HG03521 (cell line): ENCODE results near the gene KNDC1.
"Not testable (repeated sequence)": the region's sequence is repeated elsewhere in the genome, so short reads cannot be mapped to it uniquely, and the experiment has no call there.

Experiments
- ATAC-seq: cut with Tn5 transposase; IDR thresholded peaks from one replicate; pipeline ENCODE4 v1.9.1; 2021; ENCODE audit warnings: mild to moderate bottlenecking, moderate library complexity; ENCODE audit not compliant: unreplicated experiment

Gene KNDC1

DNA sequence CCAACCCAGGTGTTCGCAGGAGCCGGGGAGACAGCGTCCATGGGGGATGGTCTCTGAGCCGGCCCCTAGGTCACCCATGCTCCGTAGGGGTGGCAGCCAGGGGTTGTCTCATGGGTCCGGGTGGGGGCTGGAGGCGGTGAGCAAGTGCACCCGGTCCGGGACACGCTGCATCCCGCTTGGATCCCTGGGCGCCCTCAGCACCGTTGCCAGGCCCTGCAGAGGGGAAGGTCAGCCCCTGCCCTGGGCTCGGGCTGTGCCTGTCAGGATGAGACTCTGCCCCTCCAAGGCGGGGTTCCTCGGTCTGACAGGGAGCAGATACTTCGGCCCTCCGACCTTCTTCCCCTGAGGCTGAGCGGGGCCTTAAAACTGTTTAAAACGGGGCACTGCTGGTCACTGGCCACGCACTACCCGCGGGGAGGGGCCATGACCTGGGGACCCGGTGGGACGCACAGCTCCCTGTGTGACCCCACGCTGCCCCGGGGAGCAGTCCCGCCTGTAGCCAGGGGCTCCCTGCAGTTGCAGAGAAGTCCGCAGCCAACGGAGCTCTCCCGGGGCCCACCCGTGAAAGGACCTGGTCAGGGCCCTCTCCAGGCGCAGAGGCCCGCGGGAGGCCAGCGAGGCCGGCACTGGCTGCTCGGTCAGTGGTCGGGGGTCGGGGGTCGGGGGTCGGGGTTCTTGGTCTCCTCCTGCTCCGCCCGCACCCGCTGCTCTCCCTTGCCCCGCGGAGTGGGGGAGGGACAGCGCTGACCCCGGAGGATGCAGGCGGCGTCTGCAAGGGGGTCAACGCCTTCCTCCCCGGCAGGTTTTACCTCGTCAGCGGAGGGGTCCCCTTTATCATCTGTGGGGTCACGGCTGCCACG, 33.4 kb upstream of the KNDC1 start:
- ATAC-seq: no peak

DNA sequence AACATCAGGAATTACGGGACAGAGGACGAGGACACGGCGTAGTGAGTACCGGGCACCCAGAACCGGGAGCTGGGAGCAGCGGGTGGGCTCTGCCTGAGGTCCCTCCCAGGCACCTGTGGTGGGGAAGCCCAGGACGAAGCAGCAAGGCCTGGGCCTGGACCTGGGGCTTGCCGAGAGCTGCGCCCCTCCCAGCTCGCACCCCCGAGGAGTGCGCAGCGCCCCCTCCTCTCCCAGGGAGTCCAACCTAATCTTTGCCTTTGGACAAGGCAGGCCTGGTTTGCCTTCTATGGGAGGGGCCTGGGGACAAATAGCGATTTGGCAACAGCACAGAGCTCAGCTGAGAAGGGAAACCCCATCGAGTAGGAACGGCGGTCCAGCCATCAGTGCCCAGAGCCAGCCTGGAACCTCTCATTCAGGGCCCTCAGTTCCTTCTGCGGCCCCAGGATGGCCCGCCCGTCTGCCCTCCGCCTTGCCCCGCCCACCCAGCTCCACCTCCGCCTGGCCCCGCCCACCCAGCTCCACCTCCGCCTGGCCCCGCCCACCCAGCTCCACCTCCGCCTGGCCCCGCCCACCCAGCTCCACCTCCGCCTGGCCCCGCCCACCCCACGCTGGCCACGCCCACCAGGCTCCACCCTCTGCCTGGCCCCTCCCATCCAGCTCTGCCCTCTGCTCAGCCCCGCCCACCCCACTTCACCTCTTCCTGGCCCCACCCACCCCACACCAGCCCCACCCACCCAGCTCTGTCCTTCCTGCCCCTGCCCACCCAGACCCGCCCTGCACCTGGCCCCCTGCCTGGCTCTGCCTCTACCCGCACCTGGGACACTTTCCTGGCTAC, 32.5 kb upstream of the KNDC1 start:
- ATAC-seq: no peak

DNA sequence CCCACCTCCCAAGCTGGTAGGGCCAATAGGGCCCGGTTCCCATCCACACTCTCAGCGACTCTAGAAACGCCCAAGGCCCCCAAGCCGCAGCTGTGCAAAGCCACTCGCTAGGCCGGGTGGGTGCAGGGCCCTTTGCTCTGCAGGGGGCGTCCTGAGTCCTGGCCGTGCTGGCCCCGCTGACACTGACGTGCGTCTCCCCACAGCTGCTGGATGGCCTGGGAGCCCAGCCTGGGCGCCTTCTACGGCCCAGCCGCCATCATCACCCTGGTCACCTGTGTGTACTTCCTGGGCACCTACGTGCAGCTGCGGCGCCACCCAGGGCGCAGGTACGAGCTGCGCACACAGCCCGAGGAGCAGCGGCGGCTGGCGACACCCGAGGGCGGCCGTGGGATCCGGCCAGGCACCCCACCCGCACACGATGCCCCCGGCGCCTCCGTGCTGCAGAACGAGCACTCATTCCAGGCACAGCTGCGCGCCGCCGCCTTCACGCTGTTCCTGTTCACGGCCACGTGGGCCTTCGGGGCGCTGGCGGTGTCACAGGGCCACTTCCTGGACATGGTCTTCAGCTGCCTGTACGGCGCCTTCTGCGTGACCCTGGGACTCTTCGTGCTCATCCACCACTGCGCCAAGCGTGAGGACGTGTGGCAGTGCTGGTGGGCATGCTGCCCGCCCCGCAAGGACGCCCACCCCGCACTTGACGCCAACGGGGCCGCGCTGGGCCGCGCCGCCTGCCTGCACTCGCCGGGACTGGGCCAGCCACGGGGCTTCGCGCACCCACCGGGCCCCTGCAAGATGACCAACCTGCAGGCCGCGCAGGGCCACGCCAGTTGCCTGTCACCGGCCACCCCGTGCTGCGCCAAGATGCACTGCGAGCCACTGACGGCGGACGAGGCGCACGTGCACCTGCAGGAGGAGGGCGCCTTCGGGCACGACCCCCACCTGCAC, 31.6 kb upstream of the KNDC1 start:
- ATAC-seq: no peak

DNA sequence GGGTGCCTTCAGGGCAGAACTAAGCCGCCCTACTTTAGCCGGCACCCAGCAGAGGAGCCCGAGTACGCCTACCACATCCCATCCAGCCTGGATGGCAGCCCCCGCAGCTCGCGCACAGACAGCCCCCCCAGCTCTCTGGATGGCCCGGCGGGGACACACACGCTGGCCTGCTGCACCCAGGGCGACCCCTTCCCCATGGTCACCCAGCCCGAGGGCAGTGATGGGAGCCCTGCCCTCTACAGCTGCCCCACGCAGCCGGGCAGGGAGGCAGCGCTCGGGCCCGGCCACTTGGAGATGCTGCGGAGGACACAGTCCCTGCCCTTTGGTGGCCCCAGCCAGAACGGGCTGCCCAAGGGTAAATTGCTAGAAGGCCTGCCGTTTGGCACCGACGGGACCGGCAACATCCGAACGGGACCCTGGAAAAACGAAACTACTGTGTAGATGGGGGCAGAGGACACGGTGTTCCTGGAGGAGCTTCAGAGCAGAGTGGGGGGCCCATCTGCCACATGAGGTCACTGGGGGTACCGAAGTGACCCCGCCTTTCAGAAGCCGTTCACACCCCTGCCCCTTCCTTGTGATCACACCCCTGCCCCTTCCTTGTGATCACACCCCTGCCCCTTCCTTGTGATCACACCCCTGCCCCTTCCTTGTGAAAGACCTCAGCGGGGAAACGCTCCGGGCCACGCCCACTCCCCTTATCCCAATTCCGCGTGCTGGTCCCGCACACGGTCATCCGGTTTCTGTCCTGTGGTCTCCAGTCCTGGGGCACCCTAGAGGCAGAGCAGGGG, 30.8 kb upstream of the KNDC1 start:
- no peak for ATAC-seq

DNA sequence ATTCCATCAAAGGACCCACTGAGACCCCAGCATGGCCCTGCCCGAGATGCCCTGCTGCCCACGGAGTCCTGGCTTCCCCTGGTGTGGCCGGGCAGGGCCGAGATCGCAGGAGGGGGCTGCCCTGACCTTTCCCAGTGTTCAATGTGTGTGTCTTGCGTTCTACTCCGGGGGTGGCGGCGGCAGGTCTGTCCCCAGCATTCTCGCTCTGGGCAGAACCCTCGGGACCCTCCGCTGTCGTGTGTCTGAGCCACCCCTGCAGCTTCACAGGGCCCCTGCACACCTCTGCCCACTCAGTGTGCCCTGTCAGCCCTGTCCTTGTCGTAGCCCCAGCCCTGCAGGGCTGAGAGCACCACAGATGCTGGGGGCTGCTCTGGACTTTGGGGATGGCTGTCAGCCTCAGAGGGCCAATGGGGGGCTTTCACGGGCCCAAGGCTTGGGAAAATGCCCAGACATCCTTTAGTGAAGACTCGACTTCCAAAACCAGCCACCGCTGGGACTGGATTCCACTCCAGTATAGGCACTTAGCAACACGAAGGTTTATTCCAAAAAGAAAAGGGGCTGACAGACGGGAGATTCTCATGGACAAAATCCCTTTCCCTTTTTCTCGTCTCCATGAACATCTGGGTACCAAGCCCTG, 30.0 kb upstream of the KNDC1 start:
- no peak for ATAC-seq

DNA sequence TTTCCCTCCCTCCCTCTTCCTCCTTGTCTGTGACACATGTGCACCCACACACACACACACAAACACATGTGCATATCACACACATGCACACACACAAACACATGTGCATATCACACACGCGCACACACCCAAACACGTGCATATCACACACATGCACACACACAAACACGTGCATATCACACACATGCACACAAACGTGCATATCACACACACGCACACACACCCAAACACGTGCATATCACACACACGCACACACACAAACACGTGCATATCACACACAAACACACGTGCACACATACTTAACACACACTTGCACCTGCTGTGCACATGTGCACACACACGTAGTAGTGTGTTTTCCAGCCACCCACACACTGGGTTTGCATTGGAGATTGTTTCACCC, 29.4 kb upstream of the KNDC1 start:
- no peak for ATAC-seq

DNA sequence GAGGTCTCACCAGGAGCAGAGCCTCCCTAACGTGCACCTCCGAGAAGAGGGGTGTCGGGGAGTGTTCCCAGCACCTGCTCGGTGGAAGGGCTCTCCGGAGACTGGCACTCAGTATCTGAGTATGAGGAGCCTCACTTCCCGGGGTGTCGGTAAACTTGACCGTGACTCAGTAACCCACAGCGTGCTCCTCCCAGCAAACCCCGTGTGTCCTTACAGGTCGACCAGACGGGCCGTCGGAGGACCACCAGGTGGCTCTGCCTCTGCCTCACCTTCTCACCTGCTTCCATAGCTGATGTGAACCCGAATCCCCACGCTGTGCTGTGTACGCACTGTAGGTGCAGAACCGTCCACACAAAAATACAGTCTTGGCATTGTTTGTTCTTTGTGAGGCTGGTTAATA, 29.0 kb upstream of the KNDC1 start:
- ATAC-seq: no peak

DNA sequence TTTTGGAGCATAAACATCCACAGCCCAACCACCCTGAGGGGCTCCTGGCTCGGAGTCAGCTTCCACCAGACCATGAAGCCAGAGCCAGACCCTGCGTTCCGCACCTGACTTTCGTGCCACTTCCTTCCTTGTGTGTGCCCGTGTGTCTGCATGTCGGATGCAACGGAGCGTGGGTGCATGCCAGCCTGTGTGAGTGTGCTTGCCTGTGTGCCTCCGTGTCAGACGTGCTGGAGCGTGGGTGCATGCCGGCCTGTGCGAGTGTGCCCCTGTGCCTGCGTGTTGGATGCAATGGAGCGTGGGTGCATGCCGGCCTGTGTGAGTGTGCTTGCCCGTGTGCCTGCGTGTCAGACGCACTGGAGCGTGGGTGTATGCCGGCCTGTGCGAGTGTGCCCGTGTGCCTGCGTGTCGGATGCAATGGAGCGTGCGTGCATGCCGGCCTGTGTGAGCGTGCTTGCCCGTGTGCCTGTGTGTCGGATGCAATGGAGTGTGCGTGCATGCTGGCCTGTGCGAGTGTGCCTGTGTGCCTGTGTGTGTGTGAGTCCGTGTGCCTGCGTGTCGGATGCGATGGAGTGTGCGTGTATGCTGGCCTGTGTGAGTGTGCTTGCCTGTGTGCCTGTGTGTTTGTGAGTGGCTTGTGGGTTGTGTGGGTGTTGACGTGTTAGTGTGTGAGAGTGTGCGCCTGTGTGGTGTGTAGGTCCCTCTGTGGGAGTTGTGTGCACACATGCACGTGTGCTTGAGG, 28.1 kb upstream of the KNDC1 start:
- no peak for ATAC-seq

DNA sequence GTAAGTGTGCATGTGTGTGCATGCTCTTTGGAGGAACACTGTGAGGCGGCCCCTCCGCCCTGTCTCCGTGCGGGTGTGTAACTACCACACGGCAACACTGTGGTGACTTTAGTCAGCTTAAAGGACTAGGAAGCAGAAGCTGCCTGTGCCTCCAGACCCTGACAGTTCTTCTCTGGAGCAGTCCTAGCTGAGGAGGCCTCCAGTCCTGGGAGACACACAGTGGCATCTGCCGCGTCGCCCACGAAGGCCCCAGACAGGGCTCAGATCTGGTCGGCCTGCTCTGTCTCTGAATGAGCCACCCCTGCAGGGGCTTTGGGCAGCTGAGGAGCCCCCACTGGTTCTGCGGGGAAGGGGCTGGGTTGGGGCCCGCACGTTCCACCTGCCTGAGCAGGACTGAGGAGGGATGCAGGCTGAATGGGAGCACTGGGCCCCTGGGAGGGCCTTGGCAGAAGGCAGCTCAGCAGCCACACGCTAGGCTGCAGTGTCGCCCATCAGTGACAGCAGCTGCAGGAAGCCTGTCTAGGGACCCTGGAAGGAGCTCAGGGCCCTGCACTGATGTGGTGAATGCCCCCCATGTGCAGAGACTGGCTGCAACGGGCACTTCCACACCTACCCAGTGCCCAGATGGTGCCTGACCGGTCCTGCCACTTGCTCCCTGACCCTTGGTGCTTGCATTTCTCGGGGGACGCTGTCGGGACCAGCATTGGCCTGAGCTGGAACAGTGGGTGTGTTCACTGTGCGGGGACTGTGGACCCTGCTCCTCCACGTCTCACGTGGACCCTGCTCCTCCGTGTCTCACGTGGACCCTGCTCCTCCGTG, 27.3 kb upstream of the KNDC1 start:
- ATAC-seq: no peak

DNA sequence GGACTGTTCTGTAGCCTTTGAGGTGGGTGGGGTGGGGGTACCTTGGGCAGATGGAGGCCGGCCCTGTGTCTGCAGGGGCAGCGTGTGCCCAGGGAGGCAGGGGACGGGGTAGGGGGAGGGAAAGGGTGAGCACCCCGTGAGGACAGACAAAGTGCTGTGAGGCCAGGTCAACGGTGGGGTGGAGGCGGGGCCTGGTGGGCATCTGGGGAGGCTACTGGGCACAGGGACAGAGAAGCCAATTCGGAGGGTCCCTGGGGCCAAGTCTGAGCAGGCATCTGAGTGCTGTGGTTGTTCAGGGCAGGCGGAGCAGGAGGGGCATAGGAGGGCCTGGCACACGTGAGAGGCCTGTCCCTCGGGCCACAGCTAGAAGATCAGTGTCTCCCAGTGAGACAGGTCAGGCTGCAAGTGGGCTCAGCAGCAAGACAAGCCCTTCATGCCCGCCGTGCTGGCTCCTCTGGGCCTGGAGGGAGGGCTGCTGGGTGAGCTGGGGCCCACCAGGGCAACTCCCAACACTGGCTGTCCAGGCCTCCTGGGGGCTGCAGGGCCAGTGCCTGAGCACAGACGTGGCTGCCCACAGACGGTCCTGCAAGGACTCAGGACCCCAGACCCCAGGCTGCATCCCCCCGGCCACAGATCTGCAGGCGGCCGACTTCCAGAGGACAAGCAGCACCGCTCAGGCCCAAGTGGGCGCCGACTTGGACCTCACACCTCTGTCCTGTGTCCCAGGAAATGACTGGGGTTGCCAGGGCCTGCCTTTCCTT, 26.4 kb upstream of the KNDC1 start:
- ATAC-seq: no peak

DNA sequence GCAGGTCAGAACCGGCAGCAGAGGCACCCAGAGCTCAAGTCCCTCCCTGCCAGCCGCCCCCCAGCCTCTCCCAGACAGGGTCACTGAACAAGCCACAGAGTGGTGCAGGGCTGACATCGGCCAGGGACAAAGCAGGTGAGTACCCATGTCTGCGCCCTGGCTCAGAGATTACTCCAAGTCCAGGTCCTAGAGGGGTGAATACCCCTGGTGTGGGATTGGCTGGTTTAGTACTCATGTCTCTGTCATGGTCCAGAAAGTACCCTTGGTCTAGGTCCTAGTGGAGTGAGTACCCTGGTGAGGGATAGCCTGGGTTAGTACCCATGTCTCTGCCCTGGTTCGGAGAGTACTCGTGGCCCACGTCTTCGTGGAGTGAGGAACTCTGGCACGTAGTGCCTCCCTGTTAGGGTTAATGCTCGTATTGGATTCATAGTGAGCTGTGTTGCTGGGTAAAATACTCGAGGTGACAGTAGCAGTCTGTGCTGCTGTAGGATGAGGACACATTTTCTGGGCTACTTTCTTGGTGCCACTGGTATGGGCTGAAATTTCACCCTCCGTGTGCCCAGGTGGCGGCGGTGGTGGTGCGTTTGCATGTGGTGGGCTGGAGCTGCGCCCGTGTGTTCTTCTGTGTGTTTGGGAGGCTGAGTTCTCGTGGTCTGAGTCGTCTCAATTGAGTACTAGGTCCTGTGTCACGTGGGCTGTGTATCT, 25.5 kb upstream of the KNDC1 start:
- ATAC-seq: no peak

DNA sequence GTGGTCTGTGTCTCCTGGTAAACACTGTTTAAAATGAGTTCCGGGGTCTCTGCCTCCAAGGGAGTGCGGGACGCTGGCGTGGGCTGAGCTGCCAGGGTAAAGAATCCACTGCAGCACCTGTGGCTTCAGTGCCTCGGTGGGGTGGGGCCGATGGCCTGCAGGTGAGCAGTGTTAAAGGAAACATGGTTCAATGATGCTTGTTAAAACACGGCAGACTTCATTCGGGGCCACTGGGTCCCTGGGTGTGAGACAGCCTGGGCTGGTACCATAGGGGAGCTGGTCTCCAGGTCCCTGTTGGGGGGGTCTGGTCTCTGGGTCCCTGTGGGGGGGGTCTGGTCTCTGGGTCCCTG, 24.9 kb upstream of the KNDC1 start:
- no peak for ATAC-seq

DNA sequence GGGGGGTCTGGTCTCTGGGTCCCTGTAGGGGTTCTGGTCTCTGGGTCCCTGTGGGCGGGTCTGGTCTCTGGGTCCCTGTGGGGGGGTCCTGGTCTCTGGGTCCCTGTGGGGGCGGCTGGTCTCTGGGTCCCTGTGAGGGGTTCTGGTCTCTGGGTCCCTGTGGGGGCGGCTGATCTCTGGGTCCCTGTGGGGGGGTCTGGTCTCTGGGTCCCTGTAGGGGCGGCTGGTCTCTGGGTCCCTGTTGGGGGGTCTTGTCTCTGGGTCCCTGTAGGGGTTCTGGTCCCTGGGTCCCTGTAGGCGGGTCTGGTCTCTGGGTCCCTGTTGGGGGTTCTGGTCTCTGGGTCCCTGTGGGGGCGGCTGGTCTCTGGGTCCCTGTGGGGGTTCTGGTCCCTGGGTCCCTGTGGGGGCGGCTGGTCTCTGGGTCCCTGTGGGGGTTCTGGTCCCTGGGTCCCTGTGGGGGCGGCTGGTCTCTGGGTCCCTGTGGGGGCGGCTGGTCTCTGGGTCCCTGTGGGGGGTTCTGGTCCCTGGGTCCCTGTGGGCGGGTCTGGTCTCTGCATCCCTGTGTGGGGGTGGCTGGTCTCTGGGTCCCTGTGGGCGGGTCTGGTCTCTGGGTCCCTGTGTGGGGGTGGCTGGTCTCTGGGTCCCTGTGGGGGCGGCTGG, 22.4 kb upstream of the KNDC1 start:
- ATAC-seq: not testable (repeated sequence)

DNA sequence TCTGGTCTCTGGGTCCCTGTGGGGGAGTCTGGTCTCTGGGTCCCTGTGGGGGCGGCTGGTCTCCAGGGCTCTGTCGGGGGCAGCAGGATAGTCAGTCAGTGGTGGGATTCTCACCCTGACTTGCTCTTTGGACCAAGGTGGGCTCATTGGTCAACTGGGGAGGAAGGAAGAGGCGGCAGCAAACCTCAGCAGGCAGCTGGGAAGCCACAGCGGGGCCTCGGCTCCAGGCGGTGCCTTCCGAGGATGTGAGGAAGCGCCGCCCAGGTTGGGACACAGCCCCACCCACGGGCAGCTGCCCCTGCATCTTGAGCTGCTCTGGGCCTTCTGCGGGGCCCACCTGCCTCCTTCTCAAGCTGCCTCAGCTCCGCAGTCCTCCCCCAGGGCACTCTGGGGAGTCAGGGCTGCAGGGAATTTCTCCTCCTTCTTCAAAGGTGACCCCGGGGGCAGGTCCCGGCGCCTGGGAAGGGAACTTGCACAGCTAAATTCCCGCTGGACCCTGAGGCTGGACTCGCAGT, 20.4 kb upstream of the KNDC1 start:
- no peak for ATAC-seq

DNA sequence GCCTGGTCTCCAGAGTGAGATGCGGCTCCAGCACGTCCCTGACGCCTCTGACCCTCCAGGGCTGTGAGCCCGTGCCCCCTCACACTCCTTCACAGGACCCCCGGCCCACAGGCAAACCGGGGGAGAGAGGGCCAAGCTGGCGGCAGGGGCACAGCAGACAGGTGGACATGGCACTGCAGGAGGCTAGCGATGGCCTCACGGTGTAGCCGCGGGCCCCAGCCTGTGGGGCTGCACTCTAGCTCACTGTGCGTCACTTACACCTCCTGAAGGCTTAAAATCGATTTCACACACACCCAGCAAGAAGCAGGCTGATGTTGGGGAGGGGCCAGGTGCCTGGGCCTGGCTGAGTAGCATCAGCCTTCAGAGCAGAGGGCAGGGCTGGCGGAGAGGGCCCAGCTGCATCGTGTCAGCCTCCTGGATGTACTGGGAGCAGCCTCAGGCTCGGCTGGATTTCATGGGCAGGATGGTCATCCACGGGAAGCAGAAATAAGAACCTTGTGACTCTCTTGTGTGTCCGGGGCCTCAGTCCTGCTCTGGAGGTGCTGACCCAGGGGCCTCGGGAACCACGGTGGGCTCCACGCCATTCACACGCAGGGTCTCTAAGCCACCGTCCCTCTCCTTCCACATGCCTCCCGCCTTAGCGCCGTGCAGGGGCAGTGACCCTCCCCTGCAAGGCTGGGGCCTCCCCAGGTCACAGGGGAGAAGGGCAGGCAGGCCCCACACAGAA, 19.4 kb upstream of the KNDC1 start:
- ATAC-seq: no peak
